ENCODE measurements around the gene TMEM62.

Gene TMEM62

GRCh38 chr15:43133430-43134156 is at the start of gene TMEM62:
TMEM62 (plus strand) TSS chr15:43133586; CDS start chr15:43133803, 217 bp downstream.
- Mint-ChIP-seq H3K36me3 (ENCODE audit: low read depth) (peaks cover 16% of the 10 kb centered on the region), H3K27ac (peak within 1 kb of the TSS; percentile 92), H3K9me3 (no peaks in the 10 kb centered on the region), H3K4me1 (ENCODE audit: low read depth) (peaks cover 22% of the 10 kb centered on the region), H3K27me3 (ENCODE audit: low read depth) (peaks cover 9% of the 10 kb centered on the region), H3K4me3 (peak within 1 kb of the TSS; percentile 95)

GRCh38 chr15:43085921-43086320 is 47.5 kb upstream of the TMEM62 start:
- H3K4me1 Mint-ChIP-seq (ENCODE audit: low read depth) = peaks cover 19% of the 10 kb centered on the region
- peaks cover 30% of the 10 kb centered on the region for H3K36me3 Mint-ChIP-seq (ENCODE audit: low read depth)
- H3K27ac Mint-ChIP-seq = no peak overlapping the region

GRCh38 chr15:43086551-43086950 is 46.8 kb upstream of the TMEM62 start:
- Mint-ChIP-seq H3K4me3 (no peak overlapping the region), H3K4me1 (ENCODE audit: low read depth) (peaks cover 19% of the 10 kb centered on the region), H3K27ac (no peak overlapping the region), H3K27me3 (ENCODE audit: low read depth) (no peaks in the 10 kb centered on the region), H3K9me3 (no peaks in the 10 kb centered on the region), H3K36me3 (ENCODE audit: low read depth) (peaks cover 30% of the 10 kb centered on the region)

More at GRCh38 chr15:43085921-43086320, 47.5 kb upstream of the TMEM62 start:
- Mint-ChIP-seq H3K27me3 (ENCODE audit: low read depth) (no peaks in the 10 kb centered on the region), H3K4me3 (no peak overlapping the region), H3K9me3 (no peaks in the 10 kb centered on the region)

GRCh38 chr15:43091859-43092258 is 41.5 kb upstream of the TMEM62 start:
- H3K36me3 Mint-ChIP-seq (ENCODE audit: low read depth) = peaks cover 24% of the 10 kb centered on the region
- H3K9me3 Mint-ChIP-seq = no peaks in the 10 kb centered on the region
- H3K4me1 Mint-ChIP-seq (ENCODE audit: low read depth) = peaks cover 14% of the 10 kb centered on the region

GRCh38 chr15:43093026-43093425 is 40.4 kb upstream of the TMEM62 start:
- no peaks in the 10 kb centered on the region for H3K27me3 Mint-ChIP-seq (ENCODE audit: low read depth)
- H3K27ac Mint-ChIP-seq = no peak overlapping the region
- H3K4me3 Mint-ChIP-seq = no peak overlapping the region
- H3K36me3 Mint-ChIP-seq (ENCODE audit: low read depth) = peaks cover 32% of the 10 kb centered on the region
- no peaks in the 10 kb centered on the region for H3K9me3 Mint-ChIP-seq
- H3K4me1 Mint-ChIP-seq (ENCODE audit: low read depth) = peaks cover 15% of the 10 kb centered on the region

More at GRCh38 chr15:43091859-43092258, 41.5 kb upstream of the TMEM62 start:
- H3K4me3 Mint-ChIP-seq = no peak overlapping the region
- H3K27ac Mint-ChIP-seq = no peak overlapping the region
- H3K27me3 Mint-ChIP-seq (ENCODE audit: low read depth) = no peaks in the 10 kb centered on the region

- Mint-ChIP-seq H3K36me3 (ENCODE audit: low read depth) (peaks cover 31% of the 10 kb centered on the region), H3K9me3 (no peaks in the 10 kb centered on the region), H3K27me3 (ENCODE audit: low read depth) (no peaks in the 10 kb centered on the region), H3K4me1 (ENCODE audit: low read depth) (peaks cover 13% of the 10 kb centered on the region), H3K4me3 (no peak overlapping the region), H3K27ac (no peak overlapping the region)
These were observed 38.9 kb upstream of the TMEM62 start for GRCh38 chr15:43094416-43095030.

GRCh38 chr15:43095243-43095642 is 38.1 kb upstream of the TMEM62 start:
- H3K9me3 Mint-ChIP-seq = no peaks in the 10 kb centered on the region
- H3K4me3 Mint-ChIP-seq = no peak overlapping the region
- H3K27me3 Mint-ChIP-seq (ENCODE audit: low read depth) = no peaks in the 10 kb centered on the region
- peaks cover 34% of the 10 kb centered on the region for H3K36me3 Mint-ChIP-seq (ENCODE audit: low read depth)
- H3K27ac Mint-ChIP-seq = no peak overlapping the region
- H3K4me1 Mint-ChIP-seq (ENCODE audit: low read depth) = peaks cover 17% of the 10 kb centered on the region

- no peak overlapping the region for H3K4me3 Mint-ChIP-seq
- H3K27ac Mint-ChIP-seq = no peak overlapping the region
- peaks cover 19% of the 10 kb centered on the region for H3K4me1 Mint-ChIP-seq (ENCODE audit: low read depth)
- H3K9me3 Mint-ChIP-seq = no peaks in the 10 kb centered on the region
- H3K36me3 Mint-ChIP-seq (ENCODE audit: low read depth) = peaks cover 37% of the 10 kb centered on the region
- no peaks in the 10 kb centered on the region for H3K27me3 Mint-ChIP-seq (ENCODE audit: low read depth)
These were observed 37.6 kb upstream of the TMEM62 start for GRCh38 chr15:43095708-43096347.

- Mint-ChIP-seq H3K27ac (no peak overlapping the region), H3K4me3 (no peak overlapping the region), H3K4me1 (ENCODE audit: low read depth) (peaks cover 25% of the 10 kb centered on the region), H3K27me3 (ENCODE audit: low read depth) (no peaks in the 10 kb centered on the region), H3K36me3 (ENCODE audit: low read depth) (peaks cover 43% of the 10 kb centered on the region), H3K9me3 (no peaks in the 10 kb centered on the region)
These were observed 37.0 kb upstream of the TMEM62 start for GRCh38 chr15:43096411-43096810.

GRCh38 chr15:43099105-43099845 is 34.1 kb upstream of the TMEM62 start:
- H3K27me3 Mint-ChIP-seq (ENCODE audit: low read depth) = no peaks in the 10 kb centered on the region
- no peaks in the 10 kb centered on the region for H3K9me3 Mint-ChIP-seq
- peaks cover 49% of the 10 kb centered on the region for H3K36me3 Mint-ChIP-seq (ENCODE audit: low read depth)
- H3K4me1 Mint-ChIP-seq (ENCODE audit: low read depth) = peaks cover 45% of the 10 kb centered on the region
- H3K4me3 Mint-ChIP-seq = no peak overlapping the region
- H3K27ac Mint-ChIP-seq = no peak overlapping the region

GRCh38 chr15:43100971-43101370 is 32.4 kb upstream of the TMEM62 start:
- no peaks in the 10 kb centered on the region for H3K9me3 Mint-ChIP-seq
- peaks cover 49% of the 10 kb centered on the region for H3K4me1 Mint-ChIP-seq (ENCODE audit: low read depth)
- H3K36me3 Mint-ChIP-seq (ENCODE audit: low read depth) = peaks cover 42% of the 10 kb centered on the region
- H3K27me3 Mint-ChIP-seq (ENCODE audit: low read depth) = no peaks in the 10 kb centered on the region
- peak overlapping the region; percentile 45 for H3K27ac Mint-ChIP-seq
- no peak overlapping the region for H3K4me3 Mint-ChIP-seq

GRCh38 chr15:43102187-43102586 is 31.2 kb upstream of the TMEM62 start:
- H3K4me1 Mint-ChIP-seq (ENCODE audit: low read depth) = peaks cover 51% of the 10 kb centered on the region
- H3K36me3 Mint-ChIP-seq (ENCODE audit: low read depth) = peaks cover 36% of the 10 kb centered on the region
- no peaks in the 10 kb centered on the region for H3K9me3 Mint-ChIP-seq
- no peak overlapping the region for H3K4me3 Mint-ChIP-seq
- no peak overlapping the region for H3K27ac Mint-ChIP-seq
- no peaks in the 10 kb centered on the region for H3K27me3 Mint-ChIP-seq (ENCODE audit: low read depth)

GRCh38 chr15:43103907-43104306 is 29.5 kb upstream of the TMEM62 start:
- H3K4me1 Mint-ChIP-seq (ENCODE audit: low read depth) = peaks cover 52% of the 10 kb centered on the region
- peak overlapping the region; percentile 58 for H3K4me3 Mint-ChIP-seq
- H3K27me3 Mint-ChIP-seq (ENCODE audit: low read depth) = no peaks in the 10 kb centered on the region
- no peaks in the 10 kb centered on the region for H3K9me3 Mint-ChIP-seq
- H3K36me3 Mint-ChIP-seq (ENCODE audit: low read depth) = peaks cover 30% of the 10 kb centered on the region
- no peak overlapping the region for H3K27ac Mint-ChIP-seq

- H3K4me1 Mint-ChIP-seq (ENCODE audit: low read depth) = peaks cover 52% of the 10 kb centered on the region
- H3K36me3 Mint-ChIP-seq (ENCODE audit: low read depth) = peaks cover 30% of the 10 kb centered on the region
- peak overlapping the region; percentile 58 for H3K4me3 Mint-ChIP-seq
- no peaks in the 10 kb centered on the region for H3K9me3 Mint-ChIP-seq
- H3K27ac Mint-ChIP-seq = no peak overlapping the region
- no peaks in the 10 kb centered on the region for H3K27me3 Mint-ChIP-seq (ENCODE audit: low read depth)
These were observed 29.0 kb upstream of the TMEM62 start for GRCh38 chr15:43104426-43104825.
